ENCODE data around the gene KRT39. TPM values are rescaled to one million over a fixed set of nuclear protein-coding genes. Genes with fewer than 3 reads are reported as not detected.

The KRT39 gene
- total RNA-seq, 1 experiment from 2014 or later = not detected

DNA sequence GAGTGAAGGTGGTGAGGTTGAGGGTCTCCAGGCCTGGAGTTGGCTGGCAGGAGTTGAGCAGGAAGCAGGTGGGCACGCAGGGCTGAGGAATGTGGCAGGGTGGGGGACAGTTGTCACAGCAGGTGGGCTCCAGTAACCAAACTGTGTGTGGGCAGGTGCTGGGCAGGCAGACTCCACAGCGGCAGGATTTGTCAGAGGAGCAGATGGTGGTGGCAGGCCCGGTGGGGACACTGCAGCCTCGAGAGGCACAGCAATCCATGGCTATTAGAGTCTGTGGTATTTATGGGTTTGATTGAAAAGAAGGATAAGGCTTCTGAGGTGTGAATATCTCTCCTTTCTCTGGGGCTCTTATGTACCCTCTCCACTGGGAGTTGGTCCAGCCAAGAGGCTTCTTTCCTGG, 27.1 kb upstream of the KRT39 start, which contains the start of gene KRTAP3-3:
Gene KRTAP3-3, minus strand, starts transcription at position 326 of the 400 bp plus-strand sequence. Its CDS starts 67 bp downstream, at position 259.
- CTCF ChIA-PET = interaction anchor here (0.7 kb wide), 1 partner anchor 1135 kb away, joined by 3 read pairs; no protein-coding TSS in a partner anchor
- H3K27me3 Mint-ChIP-seq (ENCODE audit: unreplicated experiment) = no peaks in the 10 kb centered on the region
- H3K36me3 Mint-ChIP-seq (ENCODE audit: insufficient read depth, unreplicated experiment) = no peaks in the 10 kb centered on the region
- intact Hi-C loops (cut with micrococcal nuclease; ENCODE audit: unreplicated experiment) = no loop called here
- TF ChIP-seq, protein P1, sequence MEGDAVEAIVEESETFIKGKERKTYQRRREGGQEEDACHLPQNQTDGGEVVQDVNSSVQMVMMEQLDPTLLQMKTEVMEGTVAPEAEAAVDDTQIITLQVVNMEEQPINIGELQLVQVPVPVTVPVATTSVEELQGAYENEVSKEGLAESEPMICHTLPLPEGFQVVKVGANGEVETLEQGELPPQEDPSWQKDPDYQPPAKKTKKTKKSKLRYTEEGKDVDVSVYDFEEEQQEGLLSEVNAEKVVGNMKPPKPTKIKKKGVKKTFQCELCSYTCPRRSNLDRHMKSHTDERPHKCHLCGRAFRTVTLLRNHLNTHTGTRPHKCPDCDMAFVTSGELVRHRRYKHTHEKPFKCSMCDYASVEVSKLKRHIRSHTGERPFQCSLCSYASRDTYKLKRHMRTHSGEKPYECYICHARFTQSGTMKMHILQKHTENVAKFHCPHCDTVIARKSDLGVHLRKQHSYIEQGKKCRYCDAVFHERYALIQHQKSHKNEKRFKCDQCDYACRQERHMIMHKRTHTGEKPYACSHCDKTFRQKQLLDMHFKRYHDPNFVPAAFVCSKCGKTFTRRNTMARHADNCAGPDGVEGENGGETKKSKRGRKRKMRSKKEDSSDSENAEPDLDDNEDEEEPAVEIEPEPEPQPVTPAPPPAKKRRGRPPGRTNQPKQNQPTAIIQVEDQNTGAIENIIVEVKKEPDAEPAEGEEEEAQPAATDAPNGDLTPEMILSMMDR (IDR thresholded peaks at IDR 0.05; ENCODE audit: unreplicated experiment) = no peak
- no peak within 1 kb of the TSS for H3K27ac Mint-ChIP-seq (ENCODE audit: unreplicated experiment)
- no peak within 1 kb of the TSS for H3K4me3 Mint-ChIP-seq (ENCODE audit: low read depth, unreplicated experiment)
- H3K9me3 Mint-ChIP-seq (ENCODE audit: low read depth, unreplicated experiment) = peaks cover 5% of the 10 kb centered on the region
- no TSS peak for BruUV-seq (replicated peaks)
- peaks cover 12% of the 10 kb centered on the region for H3K4me1 Mint-ChIP-seq (ENCODE audit: low read depth, unreplicated experiment)
- no peak for DNase-seq

GRCh38 chr17:40993084-40993483, 26.3 kb upstream of the KRT39 start:
- CTCF ChIA-PET = interaction anchor here (0.5 to 1.0 kb wide), 3 partner anchors 16 to 1134 kb away, joined by 3 to 11 read pairs (median 3); no protein-coding TSS in a partner anchor
- Mint-ChIP-seq H3K27me3 (ENCODE audit: unreplicated experiment) (no peaks in the 10 kb centered on the region), H3K4me1 (ENCODE audit: low read depth, unreplicated experiment) (peaks cover 12% of the 10 kb centered on the region), H3K27ac (ENCODE audit: unreplicated experiment) (no peak overlapping the region), H3K36me3 (ENCODE audit: insufficient read depth, unreplicated experiment) (no peaks in the 10 kb centered on the region), H3K9me3 (ENCODE audit: low read depth, unreplicated experiment) (peaks cover 5% of the 10 kb centered on the region), H3K4me3 (ENCODE audit: low read depth, unreplicated experiment) (no peak overlapping the region)
- intact Hi-C loops (cut with micrococcal nuclease; ENCODE audit: unreplicated experiment) = no loop called here
- no peak for DNase-seq
- TF ChIP-seq, protein P1 (IDR thresholded peaks at IDR 0.05; ENCODE audit: unreplicated experiment) = no peak
- BruUV-seq (replicated peaks) = no TSS peak

- Mint-ChIP-seq H3K4me3 (ENCODE audit: low read depth, unreplicated experiment) (no peak overlapping the region), H3K9me3 (ENCODE audit: low read depth, unreplicated experiment) (peaks cover 5% of the 10 kb centered on the region), H3K27ac (ENCODE audit: unreplicated experiment) (no peak overlapping the region), H3K36me3 (ENCODE audit: insufficient read depth, unreplicated experiment) (no peaks in the 10 kb centered on the region), H3K4me1 (ENCODE audit: low read depth, unreplicated experiment) (peaks cover 16% of the 10 kb centered on the region), H3K27me3 (ENCODE audit: unreplicated experiment) (no peaks in the 10 kb centered on the region)
- TF ChIP-seq, protein P1 (IDR thresholded peaks at IDR 0.05; ENCODE audit: unreplicated experiment) = no peak
- no peak for DNase-seq
- no TSS peak for BruUV-seq (replicated peaks)
- intact Hi-C loops (cut with micrococcal nuclease; ENCODE audit: unreplicated experiment) = no loop called here
- CTCF ChIA-PET = interaction anchor here (0.5 to 1.0 kb wide), 2 partner anchors 15 to 529 kb away, joined by 3 to 11 read pairs; no protein-coding TSS in a partner anchor
These were observed 25.9 kb upstream of the KRT39 start for GRCh38 chr17:40992666-40993065.

DNA sequence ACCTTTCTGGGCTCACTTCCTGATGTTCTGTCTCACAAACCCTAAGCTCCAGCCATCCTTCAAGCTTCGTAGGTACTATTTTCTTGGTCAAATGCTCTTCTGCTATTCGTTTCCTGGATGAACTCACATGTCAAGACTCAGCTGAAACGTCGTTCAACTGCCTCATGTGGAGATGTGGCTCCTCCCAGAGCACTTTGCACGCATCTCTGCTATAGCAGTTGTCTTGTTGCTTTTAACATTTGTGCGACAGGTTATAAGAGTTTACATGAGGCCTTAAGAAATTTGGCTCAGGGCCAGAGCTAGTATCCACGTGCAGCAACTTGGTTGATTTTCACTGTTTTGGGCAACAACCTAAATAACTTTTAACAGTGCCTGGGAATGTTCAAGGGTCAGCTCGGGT, 20.2 kb upstream of the KRT39 start:
- TF ChIP-seq, protein P1 (IDR thresholded peaks at IDR 0.05; ENCODE audit: unreplicated experiment) = no peak
- no TSS peak for BruUV-seq (replicated peaks)
- H3K27ac Mint-ChIP-seq (ENCODE audit: unreplicated experiment) = no peak overlapping the region
- intact Hi-C loops (cut with micrococcal nuclease; ENCODE audit: unreplicated experiment) = no loop called here
- no peaks in the 10 kb centered on the region for H3K27me3 Mint-ChIP-seq (ENCODE audit: unreplicated experiment)
- no peak for DNase-seq
- peaks cover 2% of the 10 kb centered on the region for H3K9me3 Mint-ChIP-seq (ENCODE audit: low read depth, unreplicated experiment)
- H3K36me3 Mint-ChIP-seq (ENCODE audit: insufficient read depth, unreplicated experiment) = no peaks in the 10 kb centered on the region
- peaks cover 18% of the 10 kb centered on the region for H3K4me1 Mint-ChIP-seq (ENCODE audit: low read depth, unreplicated experiment)
- no peak overlapping the region for H3K4me3 Mint-ChIP-seq (ENCODE audit: low read depth, unreplicated experiment)
- CTCF ChIA-PET = interaction anchor here (0.7 to 1.1 kb wide), 3 partner anchors 27 to 341 kb away, joined by 3 read pairs; no protein-coding TSS in a partner anchor
